Gastroesophageal sphincter (tissue), 4 donors: ENCODE results near the gene NIPBL. TPM values are rescaled to one million over a fixed set of nuclear protein-coding genes. Genes with fewer than 3 reads are reported as not detected.

Source experiments
- ATAC-seq: fragments of 150-250 bp; one replicate; pipeline ENCODE4 v1.9.1; 2016; ENCODE audit warnings: mild to moderate bottlenecking, moderate library complexity
- H3K27ac ChIP-seq, 4 donors: fragments of 200-600 bp; sonication (generic) in 3 of 4; 1 replicate in 3 of 4; 2 replicates in 1 of 4; pipeline ENCODE4 v1.5.1; 2016 to 2019
- H3K27me3 ChIP-seq: fragments of 200-600 bp; sonication (generic); one replicate; pipeline ENCODE4 v1.5.1; 2019
- H3K36me3 ChIP-seq, 2 donors: fragments of 200-600 bp; sonication (generic); one replicate each; pipeline ENCODE4 v1.5.1; 2019; ENCODE audit warnings: control low read depth in 1 of 2
- H3K4me1 ChIP-seq, 3 donors: fragments of 200-600 bp; sonication (generic); 1 replicate in 2 of 3; 2 replicates in 1 of 3; pipeline ENCODE4 v1.5.1; 2016 to 2019; ENCODE audit warnings: control low read depth in 2 of 3
- H3K4me3 ChIP-seq, 2 donors: fragments of 200-600 bp; sonication (generic); one replicate each; pipeline ENCODE4 v1.5.1; 2019; ENCODE audit warnings: mild to moderate bottlenecking in 1 of 2, moderate library complexity in 1 of 2
- H3K9me3 ChIP-seq, 3 donors: fragments of 200-600 bp; sonication (generic); one replicate each; pipeline ENCODE4 v1.5.1; 2017 to 2019; ENCODE audit warnings: control low read depth in 2 of 3
- CTCF ChIP-seq, 4 experiments: fragments of 200-600 bp in 2 of 4; fragments of 450-650 bp in 2 of 4; sonication (generic) in 1 of 4; IDR thresholded peaks; one replicate each; pipeline ENCODE4 v1.5.1; 2017 to 2019; ENCODE audit warnings: antibody characterized with exemption in 4 of 4, mild to moderate bottlenecking in 2 of 4, moderate library complexity in 2 of 4
- EP300 ChIP-seq: sonication (generic); formaldehyde crosslinking; IDR thresholded peaks from one replicate; pipeline ENCODE4 v1.6.1; 2017; ENCODE audit warnings: antibody characterized with exemption, mild to moderate bottlenecking
- POLR2A ChIP-seq, 2 donors: fragments of 450-650 bp; IDR thresholded peaks; one replicate each; pipeline ENCODE4 v1.6.1; 2017; ENCODE audit warnings: antibody characterized with exemption in 2 of 2, mild to moderate bottlenecking in 2 of 2, moderate library complexity in 1 of 2
- POLR2AphosphoS5 ChIP-seq: sonication (generic); formaldehyde crosslinking; IDR thresholded peaks from one replicate; pipeline ENCODE4 v1.6.1; 2017; ENCODE audit warnings: antibody characterized with exemption
- WGBS, 2 donors: methylation state at CpG; one replicate each; pipeline ENCODE4 v1.1.5; 2018; ENCODE audit warnings: low coverage in 1 of 2; 5-methylcytosine and 5-hydroxymethylcytosine counted together
- total RNA-seq, 4 donors: library from RNA; depleted of rRNA; stranded (reverse); fragments of >200 nt; gene quantifications; one replicate each; pipeline ENCODE4 v1.1.0, GENCODE V29; 2016

Gene NIPBL
- total RNA-seq, 4 donors from 2014 or later: 44.9 to 59.4 (median 51.7) TPM

- 64% methylated on average over 3 of the region's 3 CpGs for WGBS, 2 donors
- no peak overlapping the region for H3K4me3 ChIP-seq
- peaks cover 0 to 45% (median 0%) of the 10 kb centered on the region in 3 donors for H3K4me1 ChIP-seq
- no peak for TF ChIP-seq CTCF (IDR thresholded peaks at IDR 0.05)
- TF ChIP-seq POLR2A (IDR thresholded peaks at IDR 0.05): no peak
- TF ChIP-seq EP300: no peak
- H3K9me3 ChIP-seq: no peaks in the 10 kb centered on the region
- no peak for ATAC-seq
- no peaks in the 10 kb centered on the region for H3K27me3 ChIP-seq
- no peaks in the 10 kb centered on the region for H3K36me3 ChIP-seq
- H3K27ac ChIP-seq: no peak overlapping the region
Observed at GRCh38 chr5:36939969-36940858, 63.6 kb downstream of the NIPBL start.

- no peaks in the 10 kb centered on the region for H3K27me3 ChIP-seq
- ATAC-seq: no peak
- no peaks in the 10 kb centered on the region for H3K9me3 ChIP-seq
- peaks cover 0 to 65% (median 0%) of the 10 kb centered on the region in 3 donors for H3K4me1 ChIP-seq
- no peak overlapping the region for H3K27ac ChIP-seq
- WGBS, 2 donors: 74 to 79% methylated on average over 1 of the region's 1 CpG
- TF ChIP-seq CTCF (IDR thresholded peaks at IDR 0.05) (no peak), POLR2A (IDR thresholded peaks at IDR 0.05) (no peak), POLR2AphosphoS5 (no peak), EP300 (no peak)
- H3K36me3 ChIP-seq: no peaks in the 10 kb centered on the region
- H3K4me3 ChIP-seq: no peak overlapping the region
Observed at GRCh38 chr5:36943584-36943983, 67.0 kb downstream of the NIPBL start.

GRCh38 chr5:36944024-36944423 is 67.5 kb downstream of the NIPBL start:
- Histone ChIP-seq H3K4me1 (peaks cover 0 to 69% (median 0%) of the 10 kb centered on the region in 3 donors), H3K27ac (no peak overlapping the region), H3K9me3 (no peaks in the 10 kb centered on the region), H3K27me3 (no peaks in the 10 kb centered on the region), H3K36me3 (no peaks in the 10 kb centered on the region), H3K4me3 (no peak overlapping the region)
- TF ChIP-seq EP300: no peak
- no peak for ATAC-seq
- 64 to 73% methylated on average over 2 of the region's 2 CpGs for WGBS, 2 donors

- Histone ChIP-seq H3K4me1 (peaks cover 0 to 72% (median 2%) of the 10 kb centered on the region in 3 donors), H3K27ac (no peak overlapping the region), H3K27me3 (no peaks in the 10 kb centered on the region), H3K9me3 (no peaks in the 10 kb centered on the region), H3K36me3 (no peaks in the 10 kb centered on the region), H3K4me3 (no peak overlapping the region)
- WGBS, 2 donors: 63 to 64% methylated on average over 4 of the region's 4 CpGs
- TF ChIP-seq EP300 (no peak), POLR2A (IDR thresholded peaks at IDR 0.05) (no peak), CTCF (IDR thresholded peaks at IDR 0.05) (peak; percentile 20 to 53 (median 42))
- ATAC-seq: no peak
Observed at GRCh38 chr5:36944607-36945225, 68.1 kb downstream of the NIPBL start.

GRCh38 chr5:36945687-36946086 is 69.1 kb downstream of the NIPBL start:
- no peak for TF ChIP-seq POLR2AphosphoS5
- no peak for TF ChIP-seq POLR2A (IDR thresholded peaks at IDR 0.05)
- no peak for TF ChIP-seq CTCF (IDR thresholded peaks at IDR 0.05)
- no peak for TF ChIP-seq EP300
- no peaks in the 10 kb centered on the region for H3K27me3 ChIP-seq
- no peak for ATAC-seq
- no peak overlapping the region for H3K27ac ChIP-seq
- no peaks in the 10 kb centered on the region for H3K9me3 ChIP-seq
- H3K36me3 ChIP-seq: no peaks in the 10 kb centered on the region
- H3K4me1 ChIP-seq: peaks cover 0 to 72% (median 7%) of the 10 kb centered on the region in 3 donors
- H3K4me3 ChIP-seq: no peak overlapping the region
